GM18909 (cell line): ENCODE results near the gene MTFMT.

Experiments
- ATAC-seq: cut with Tn5 transposase; IDR thresholded peaks from one replicate; pipeline ENCODE4 v1.9.1; 2021; ENCODE audit warnings: mild to moderate bottlenecking; ENCODE audit not compliant: unreplicated experiment, poor library complexity

Gene MTFMT

GRCh38 chr15:64989416-64990167 lies 39.8 kb downstream of the MTFMT start, which contains the start of gene SPG21:
Gene SPG21, minus strand, starts transcription at chr15:64989914. Its CDS starts 6,345 bp downstream, at chr15:64983569.
- ATAC-seq: peak; percentile 97

DNA sequence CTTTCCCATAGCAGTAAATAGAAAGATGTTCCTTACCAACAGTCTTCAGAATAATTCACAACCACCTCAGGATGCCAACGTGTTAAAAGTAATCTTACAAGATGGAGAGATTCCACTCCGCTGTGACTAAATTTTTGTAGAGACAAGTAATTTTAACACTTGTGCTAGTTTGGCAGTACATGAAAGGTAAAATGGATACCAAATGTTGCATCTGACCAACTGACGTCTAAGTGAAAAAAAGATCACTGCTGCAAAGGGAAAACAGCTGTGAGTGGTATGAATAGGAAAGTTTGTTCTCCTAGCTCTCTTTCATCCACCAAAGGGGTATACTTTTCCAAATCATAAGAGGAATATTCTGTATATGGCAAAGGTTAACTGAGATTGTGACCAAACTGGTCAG lies 42.3 kb downstream of the MTFMT start:
- ATAC-seq: no peak

DNA sequence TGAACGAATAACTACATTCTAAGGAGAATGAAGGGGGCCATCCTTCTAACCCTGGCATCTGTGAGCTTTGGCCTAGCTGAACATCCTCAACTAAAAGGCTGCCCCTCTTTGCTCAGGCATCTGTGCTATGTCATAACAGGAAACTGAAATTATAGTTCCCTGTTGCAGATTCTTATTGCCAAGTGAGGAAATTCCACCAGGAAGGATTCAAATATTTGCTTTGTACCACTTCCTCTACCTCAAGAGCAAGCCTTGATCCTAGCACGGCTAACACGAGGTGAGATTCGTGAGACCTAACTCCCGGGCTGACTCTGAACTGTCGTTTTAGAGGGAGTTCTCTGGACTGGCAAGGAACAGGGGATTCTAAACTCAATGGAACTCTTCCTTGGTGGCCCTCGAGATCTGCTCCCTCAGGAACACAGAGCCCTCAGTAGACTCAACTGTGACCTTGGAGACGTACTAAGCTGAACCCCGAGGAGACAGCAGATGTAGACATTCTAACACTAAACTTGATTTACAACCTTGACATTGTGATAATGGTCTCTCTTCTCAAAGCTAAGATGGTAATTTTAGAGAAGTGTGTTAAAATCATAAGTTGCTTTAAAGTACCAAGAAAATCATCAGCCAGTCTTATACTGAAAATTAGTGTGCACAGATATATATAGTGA lies 43.9 kb downstream of the MTFMT start:
- no peak for ATAC-seq

DNA sequence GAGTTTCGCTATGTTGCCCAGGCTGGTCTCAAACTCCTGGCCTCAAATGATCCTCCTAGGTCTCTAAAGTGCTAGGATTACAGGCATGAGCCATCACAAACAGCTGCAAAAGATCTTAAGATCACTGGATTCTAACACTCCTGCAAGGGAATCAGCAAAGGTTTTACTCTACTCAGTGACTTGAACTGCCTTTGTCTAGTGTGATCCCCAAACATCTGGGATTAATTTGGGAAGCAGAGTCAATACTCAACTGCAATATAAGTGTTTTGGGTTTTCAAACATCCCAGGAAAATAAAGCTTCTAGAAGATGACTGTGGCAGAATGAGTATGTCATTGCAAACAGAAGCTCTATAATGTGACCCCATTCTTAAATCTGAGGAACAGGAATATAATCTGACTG lies 47.0 kb downstream of the MTFMT start:
- no peak for ATAC-seq

DNA sequence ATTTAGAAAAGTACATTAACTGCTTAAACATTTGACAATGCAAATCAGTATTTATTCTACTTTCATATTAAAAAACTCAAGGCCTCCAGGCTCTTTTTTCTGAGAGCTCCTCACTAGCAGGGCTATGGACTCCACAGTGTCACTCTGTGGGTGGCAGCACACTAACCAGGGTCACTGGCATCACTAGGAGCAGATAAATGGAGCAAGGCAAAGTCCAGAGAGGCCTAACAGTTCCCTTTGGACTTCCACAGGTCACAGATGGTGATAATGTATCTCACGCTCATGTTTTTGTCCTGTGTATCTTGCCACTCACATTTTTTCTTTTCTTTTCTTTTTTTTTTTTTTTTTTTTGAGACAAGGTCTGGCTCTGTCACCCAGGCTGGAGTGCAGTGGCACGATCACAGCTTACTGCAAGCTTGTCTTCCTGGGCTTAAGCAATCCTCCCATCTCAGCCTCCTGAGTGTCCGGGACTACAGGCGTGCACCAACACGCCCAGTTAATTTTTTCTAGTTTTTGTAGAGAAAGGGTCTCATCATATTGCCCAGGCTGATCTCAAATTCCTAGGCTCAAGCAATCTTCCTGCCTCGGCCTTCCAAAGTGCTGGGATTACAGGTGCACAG lies 47.5 kb downstream of the MTFMT start:
- ATAC-seq: no peak

DNA sequence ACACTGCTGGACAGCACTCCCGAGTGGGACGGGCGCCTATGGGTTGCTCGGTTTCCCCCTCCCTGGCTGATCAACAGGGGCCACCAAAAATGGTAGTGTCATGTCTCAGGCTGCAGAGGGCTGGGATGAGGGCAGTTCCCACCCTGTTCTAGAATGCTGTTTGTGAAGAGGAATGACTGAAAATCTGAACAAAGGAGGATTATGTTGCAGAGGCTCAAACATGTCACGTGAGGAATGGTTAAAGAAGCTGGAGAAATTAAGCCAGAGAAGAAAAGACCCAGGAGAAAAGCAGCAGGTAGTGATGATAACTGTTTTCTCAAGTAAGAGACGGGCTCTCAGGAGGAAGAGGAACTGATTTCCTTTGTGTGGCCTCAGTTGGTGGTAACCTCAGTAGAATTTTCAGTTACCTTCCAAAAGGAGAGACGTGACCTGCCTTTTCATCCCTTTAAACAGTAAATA lies 50.2 kb downstream of the MTFMT start:
- ATAC-seq: no peak

DNA sequence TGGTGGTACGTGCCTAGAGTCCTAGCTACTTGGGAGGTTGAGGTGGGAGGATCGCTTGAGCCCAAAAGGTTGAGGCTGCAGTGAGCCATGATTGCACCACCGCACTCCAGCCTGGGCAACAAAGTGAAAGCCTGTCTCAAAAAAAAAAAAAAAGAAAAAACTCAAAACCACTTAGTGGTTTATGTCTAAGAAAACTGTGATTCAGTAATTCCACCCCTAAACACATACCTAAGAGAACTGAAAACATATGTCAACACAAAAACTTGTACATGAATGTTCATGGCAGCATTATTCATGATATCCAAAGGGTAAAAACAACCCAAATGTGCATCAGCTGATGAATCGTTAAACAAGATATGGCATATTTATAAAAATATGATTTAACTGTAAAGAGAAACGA lies 54.0 kb downstream of the MTFMT start:
- ATAC-seq: no peak

DNA sequence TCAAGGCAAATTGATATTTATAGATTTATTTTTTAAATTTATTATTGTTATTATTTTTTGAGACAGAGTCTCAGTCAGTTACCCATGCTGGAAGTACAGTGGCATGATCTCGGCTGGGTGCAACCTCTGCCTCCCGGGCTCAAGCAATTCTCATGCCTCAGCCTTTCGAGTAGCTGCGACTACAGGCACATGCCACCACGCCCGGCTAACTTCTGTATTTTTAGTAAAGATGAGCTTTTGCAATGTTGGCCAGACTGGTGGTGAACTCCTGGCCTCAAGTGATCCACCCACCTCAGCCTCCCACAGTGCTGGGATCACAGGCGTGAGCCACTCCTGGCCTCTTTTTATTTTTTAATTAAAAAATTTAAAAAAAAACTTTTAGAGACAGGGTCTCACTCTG lies 58.7 kb downstream of the MTFMT start:
- ATAC-seq: no peak

DNA sequence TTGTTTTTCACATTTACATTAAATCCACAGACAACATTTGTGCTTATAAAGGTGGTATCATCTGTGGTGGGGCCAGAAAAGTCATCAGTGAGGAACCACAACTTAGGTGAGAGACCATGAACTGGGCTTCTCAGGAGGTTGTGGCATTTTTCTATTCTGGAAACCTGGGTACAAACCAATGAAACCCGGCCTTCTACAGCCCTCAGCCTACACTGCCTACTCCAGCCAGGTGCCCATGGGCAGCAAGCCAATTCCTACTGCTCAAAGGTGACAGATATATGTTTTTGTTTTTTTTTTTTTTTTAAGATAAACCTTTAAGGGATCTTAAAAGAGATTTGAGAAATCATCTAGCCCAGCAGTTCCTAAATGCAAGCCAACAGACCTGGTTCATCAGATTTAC lies 60.0 kb downstream of the MTFMT start:
- no peak for ATAC-seq

- ATAC-seq: no peak
Observed at GRCh38 chr15:64961013-64961412, 68.4 kb downstream of the MTFMT start.

DNA sequence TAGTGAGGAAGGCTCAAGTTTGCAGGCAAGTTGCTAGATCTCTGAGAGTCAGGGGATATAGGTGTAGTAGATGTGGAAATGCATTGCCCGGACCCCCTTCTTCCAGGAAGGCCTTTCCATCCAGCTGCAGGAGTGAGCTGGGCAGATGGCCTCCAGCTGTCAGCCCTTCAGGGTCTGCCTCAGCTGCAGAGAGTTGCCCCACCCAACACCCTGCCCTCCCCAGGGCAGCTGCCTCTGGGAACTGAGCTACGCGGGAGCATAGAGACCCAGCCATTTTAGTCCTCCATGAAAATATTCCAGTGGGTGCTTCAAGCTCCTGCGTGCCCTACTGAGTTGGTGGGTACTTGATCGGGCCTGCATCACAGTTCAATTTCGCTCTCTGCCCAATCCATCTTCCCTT lies 69.3 kb downstream of the MTFMT start:
- ATAC-seq: no peak

GRCh38 chr15:64959128-64959527 lies 70.3 kb downstream of the MTFMT start:
- no peak for ATAC-seq

GRCh38 chr15:64954395-64954794 lies 75.0 kb downstream of the MTFMT start:
- ATAC-seq: no peak

DNA sequence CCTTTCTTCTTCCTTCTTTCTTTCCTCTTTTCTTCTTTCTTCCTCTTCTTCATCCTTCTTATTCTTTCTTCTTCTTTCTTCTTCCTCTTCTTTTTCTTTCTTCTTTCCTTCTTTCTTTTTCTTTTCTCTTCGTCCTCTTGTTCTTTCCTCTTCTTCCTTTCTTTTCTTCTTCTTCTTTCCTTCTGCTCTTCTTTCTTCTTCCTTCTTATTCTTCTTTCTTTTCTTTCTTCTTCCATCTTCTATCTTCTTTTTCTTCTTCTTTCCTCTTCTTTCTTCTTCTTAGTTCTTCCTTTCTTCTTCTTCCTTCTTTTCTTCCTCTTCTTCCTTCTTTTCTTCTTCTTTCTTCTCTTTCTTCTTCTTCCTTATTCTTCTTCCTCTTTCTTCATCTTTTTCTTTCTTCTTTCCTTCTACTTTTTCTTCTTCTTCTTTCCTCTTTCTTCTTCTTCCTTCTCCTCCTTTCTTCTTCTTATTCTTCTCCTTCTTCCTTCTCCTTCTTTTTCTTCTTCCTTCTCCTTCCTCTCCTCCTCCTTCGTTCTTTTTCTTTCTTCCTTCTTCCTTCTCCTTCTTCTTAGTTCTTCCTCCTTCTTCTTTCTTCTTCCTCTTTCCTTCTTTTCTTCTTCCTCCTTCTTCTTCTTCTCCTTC lies 77.5 kb downstream of the MTFMT start:
- ATAC-seq: no peak
